WTC11 (cell line): ENCODE data around the gene TMEM266.

Source experiments
- ATF3 ChIP-seq: sonication (generic); formaldehyde crosslinking; conservative IDR thresholded peaks from 2 replicates; pipeline ENCODE4 v1.8.1; 2022; ENCODE audit warnings: mild to moderate bottlenecking, missing genetic modification reagents
- CREM ChIP-seq: sonication (generic); formaldehyde crosslinking; IDR thresholded peaks from 2 replicates; pipeline ENCODE4 v1.8.1; 2022; ENCODE audit warnings: mild to moderate bottlenecking, missing genetic modification reagents, moderate library complexity
- CTCF ChIP-seq: fragments of 200-600 bp; IDR thresholded peaks from 2 replicates; pipeline ENCODE4 v1.8.0; 2022; ENCODE audit warnings: antibody characterized with exemption
- EMX1 ChIP-seq: fragments of 250-450 bp; sonication (Bioruptor Pico); IDR thresholded peaks from 2 replicates; pipeline ENCODE4 v1.8.0; 2021; ENCODE audit warnings: mild to moderate bottlenecking
- MAX ChIP-seq: sonication (generic); formaldehyde crosslinking; IDR thresholded peaks from 2 replicates; pipeline ENCODE4 v1.8.0; 2022; ENCODE audit warnings: mild to moderate bottlenecking, missing genetic modification reagents
- NR2C2 ChIP-seq: sonication (generic); formaldehyde crosslinking; IDR thresholded peaks from 2 replicates; pipeline ENCODE4 v1.8.0; 2022; ENCODE audit warnings: mild to moderate bottlenecking, missing genetic modification reagents
- RORB ChIP-seq: fragments of 250-450 bp; sonication (Bioruptor Pico); IDR thresholded peaks from 2 replicates; pipeline ENCODE4 v1.9.0; 2021; ENCODE audit warnings: mild to moderate bottlenecking
- SP1 ChIP-seq: sonication (generic); formaldehyde crosslinking; conservative IDR thresholded peaks from 2 replicates; pipeline ENCODE4 v1.8.1; 2022; ENCODE audit warnings: missing genetic modification reagents
- TCF7 ChIP-seq: sonication (generic); formaldehyde crosslinking; IDR thresholded peaks from 2 replicates; pipeline ENCODE4 v1.8.0; 2022; ENCODE audit warnings: mild to moderate bottlenecking, low read depth, missing genetic modification reagents, moderate library complexity
- TEAD4 ChIP-seq: sonication (generic); formaldehyde crosslinking; IDR thresholded peaks from 2 replicates; pipeline ENCODE4 v1.8.0; 2022; ENCODE audit warnings: mild to moderate bottlenecking, missing genetic modification reagents
- ZNF121 ChIP-seq: sonication (generic); formaldehyde crosslinking; IDR thresholded peaks from 2 replicates; pipeline ENCODE4 v1.8.0; 2023; ENCODE audit warnings: missing genetic modification reagents
- ZNF232 ChIP-seq: sonication (generic); formaldehyde crosslinking; IDR thresholded peaks from 2 replicates; pipeline ENCODE4 v1.8.0; 2022; ENCODE audit warnings: mild to moderate bottlenecking, missing genetic modification reagents
- TF ChIP-seq, protein P1 (sequence below): sonication (generic); formaldehyde crosslinking; IDR thresholded peaks from 2 replicates; pipeline ENCODE4 v1.8.1; 2023; ENCODE audit warnings: mild to moderate bottlenecking, missing genetic modification reagents, moderate library complexity

DNA sequence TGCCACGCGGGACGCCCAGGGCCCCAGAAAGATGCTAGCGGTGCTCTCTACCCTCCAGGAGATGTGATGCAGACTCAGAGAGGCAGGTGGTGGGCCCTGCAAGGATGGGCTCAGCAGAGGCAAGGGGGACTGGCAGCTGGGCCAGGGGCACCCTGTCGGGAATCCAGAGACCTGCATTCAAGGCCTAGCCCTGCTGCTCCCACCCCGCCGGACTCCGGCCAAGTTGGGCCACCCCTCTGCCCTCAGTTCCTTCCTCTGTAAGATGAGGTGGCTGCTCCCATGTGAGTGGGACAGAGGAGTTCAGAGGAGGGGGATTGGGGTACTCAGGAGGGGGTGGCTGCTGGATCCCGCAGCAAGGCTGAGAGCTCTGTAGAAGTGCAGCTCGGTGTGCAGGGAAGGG is 116.3 kb downstream of the TMEM266 start:
- TF ChIP-seq ATF3 (CRISPR knock-in tag) (no peak), ZNF232 (CRISPR knock-in tag) (no peak), CTCF (no peak), RORB (no peak), NR2C2 (CRISPR knock-in tag) (no peak), TCF7 (no peak), ZNF121 (CRISPR knock-in tag) (no peak), CREM (CRISPR knock-in tag) (no peak), TEAD4 (CRISPR knock-in tag) (no peak), MAX (CRISPR knock-in tag) (no peak), EMX1 (no peak), SP1 (no peak)
- TF ChIP-seq, protein P1, sequence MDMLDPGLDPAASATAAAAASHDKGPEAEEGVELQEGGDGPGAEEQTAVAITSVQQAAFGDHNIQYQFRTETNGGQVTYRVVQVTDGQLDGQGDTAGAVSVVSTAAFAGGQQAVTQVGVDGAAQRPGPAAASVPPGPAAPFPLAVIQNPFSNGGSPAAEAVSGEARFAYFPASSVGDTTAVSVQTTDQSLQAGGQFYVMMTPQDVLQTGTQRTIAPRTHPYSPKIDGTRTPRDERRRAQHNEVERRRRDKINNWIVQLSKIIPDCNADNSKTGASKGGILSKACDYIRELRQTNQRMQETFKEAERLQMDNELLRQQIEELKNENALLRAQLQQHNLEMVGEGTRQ (CRISPR knock-in tag), result no peak
